Measurements from ENCODE around the gene UCK2. TPM values are rescaled to one million over a fixed set of nuclear protein-coding genes. Genes with fewer than 3 reads are reported as not detected.
A peak's percentile ranks its signal among the peaks of the same experiment; 100 is the strongest.

Gene UCK2
- total and polyA plus RNA-seq, 12 donors, result 6.7 to 36.4 (median 11.3) TPM

- intact Hi-C loops (cut with DNase I), result no loop called here
- DNase-seq (no peak), ATAC-seq (peak in 1 of 8 donors; percentile 24)
- no peaks in the 10 kb centered on the region for H3K36me3 ChIP-seq
- peaks cover 0 to 3% (median 0%) of the 10 kb centered on the region in 9 donors for H3K4me1 ChIP-seq
- peak overlapping the region in 3 of 10 donors; percentile 16 to 46 (median 22) for H3K27ac ChIP-seq
- H3K4me3 ChIP-seq, result no peak overlapping the region
- no peak for TF ChIP-seq CTCF (IDR thresholded peaks at IDR 0.05)
- WGBS, 2 donors, result 43 to 47% methylated on average over 3 of the region's 3 CpGs
- H3K27me3 ChIP-seq, result no peaks in the 10 kb centered on the region
- peaks cover 0 to 12% (median 0%) of the 10 kb centered on the region in 11 donors for H3K9me3 ChIP-seq
These were observed 11.3 kb upstream of the UCK2 start for GRCh38 chr1:165816157-165816556.

GRCh38 chr1:165816826-165817497, 10.5 kb upstream of the UCK2 start:
- H3K4me1 ChIP-seq, result peaks cover 0 to 3% (median 0%) of the 10 kb centered on the region in 9 donors
- ATAC-seq, result peak in 3 of 8 donors; percentile 11 to 78 (median 28)
- 54 to 57% methylated on average over 13 of the region's 13 CpGs for WGBS, 2 donors
- H3K4me3 ChIP-seq, result no peak overlapping the region
- no peaks in the 10 kb centered on the region for H3K27me3 ChIP-seq
- H3K27ac ChIP-seq, result peak overlapping the region in 2 of 10 donors; percentile 2 to 22
- peaks cover 0 to 12% (median 0%) of the 10 kb centered on the region in 11 donors for H3K9me3 ChIP-seq
- no peak for DNase-seq
- H3K36me3 ChIP-seq, result no peaks in the 10 kb centered on the region
- intact Hi-C loops (cut with DNase I), result no loop called here
- TF ChIP-seq CTCF (IDR thresholded peaks at IDR 0.05), result no peak

GRCh38 chr1:165823552-165824268, 3.7 kb upstream of the UCK2 start:
- DNase-seq, result no peak
- Histone ChIP-seq H3K27me3 (no peaks in the 10 kb centered on the region), H3K4me3 (no peak overlapping the region), H3K9me3 (no peaks in the 10 kb centered on the region), H3K36me3 (no peaks in the 10 kb centered on the region), H3K4me1 (peaks cover 0 to 11% (median 7%) of the 10 kb centered on the region in 9 donors), H3K27ac (no peak overlapping the region)
- 59 to 69% methylated on average over 4 of the region's 4 CpGs for WGBS, 2 donors
- no peak for TF ChIP-seq CTCF (IDR thresholded peaks at IDR 0.05)
- intact Hi-C loops (cut with DNase I), result loop anchor here in 1 of 10 donors (10.0 kb wide), 1 partner anchor 59 kb away; the partner anchor contains the start of gene TMCO1
- ATAC-seq, result no peak

GRCh38 chr1:165824269-165824643, 3.2 kb upstream of the UCK2 start:
- Histone ChIP-seq H3K27ac (no peak overlapping the region), H3K9me3 (no peaks in the 10 kb centered on the region), H3K4me1 (peaks cover 0 to 16% (median 10%) of the 10 kb centered on the region in 9 donors), H3K36me3 (no peaks in the 10 kb centered on the region), H3K27me3 (no peaks in the 10 kb centered on the region), H3K4me3 (no peak overlapping the region)
- intact Hi-C loops (cut with DNase I), result loop anchor here in 1 of 10 donors (10.0 kb wide), 1 partner anchor 59 kb away; the partner anchor contains the start of gene TMCO1
- no peak for DNase-seq
- no peak for TF ChIP-seq CTCF (IDR thresholded peaks at IDR 0.05)
- ATAC-seq, result no peak
- 61 to 80% methylated on average over 1 of the region's 1 CpG for whole genome bisulfite sequencing, 2 donors

Measured in heart right ventricle (tissue), 16 donors.